NOMO-1 (cell line): ENCODE measurements around the gene VIPAS39.

ENCODE experiments used
- DNase-seq, 2 experiments: peaks; one replicate each; lab custom pipeline; 2025; ENCODE audit not compliant: unreplicated experiment in 2 of 2; lab: John Stamatoyannopoulos, UW

The VIPAS39 gene

DNA sequence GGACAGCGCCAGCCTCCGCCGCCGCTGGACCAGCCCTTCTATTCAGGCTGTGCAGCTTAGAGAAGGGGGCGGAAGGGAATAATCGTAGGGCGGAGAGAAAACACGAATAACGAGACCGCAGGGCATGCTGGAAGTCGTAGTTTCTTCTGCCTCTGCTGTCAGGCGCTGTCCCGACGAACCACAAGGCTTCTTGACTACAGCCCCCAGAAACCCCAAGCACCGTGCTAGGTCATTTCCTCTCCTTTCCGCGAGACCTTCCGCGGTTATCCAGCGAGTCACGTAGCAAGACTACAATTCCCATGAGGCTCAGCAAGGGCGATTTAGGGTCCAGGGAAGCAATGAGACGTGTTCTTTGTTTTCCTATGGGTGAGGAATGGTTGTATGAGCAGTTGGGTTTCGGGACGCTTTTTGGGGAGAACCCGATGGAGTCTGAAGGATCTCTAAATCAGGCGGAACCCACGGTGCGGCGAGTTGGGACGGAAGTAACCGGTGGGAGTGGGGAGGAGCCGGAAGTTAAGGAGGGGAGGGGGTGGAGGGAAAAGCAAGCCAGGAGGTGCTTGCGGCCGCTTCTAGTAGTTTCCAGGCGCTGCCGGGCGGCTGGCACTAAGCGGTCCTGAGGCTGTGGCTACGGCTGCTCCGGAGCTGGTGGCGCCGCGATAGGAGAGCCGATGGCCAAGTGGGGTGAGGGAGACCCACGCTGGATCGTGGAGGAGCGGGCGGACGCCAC is at the start of gene VIPAS39, which contains the start of gene AHSA1:
TSS of gene VIPAS39 (minus strand) at position 80 of the 727 bp plus-strand sequence. CDS start 3,499 bp downstream, outside the sequence.
TSS of gene AHSA1 (plus strand) at position 572 of the 727 bp plus-strand sequence. CDS start at position 669, 97 bp downstream.
- DNase-seq = peak; percentile 99 to 100

DNA sequence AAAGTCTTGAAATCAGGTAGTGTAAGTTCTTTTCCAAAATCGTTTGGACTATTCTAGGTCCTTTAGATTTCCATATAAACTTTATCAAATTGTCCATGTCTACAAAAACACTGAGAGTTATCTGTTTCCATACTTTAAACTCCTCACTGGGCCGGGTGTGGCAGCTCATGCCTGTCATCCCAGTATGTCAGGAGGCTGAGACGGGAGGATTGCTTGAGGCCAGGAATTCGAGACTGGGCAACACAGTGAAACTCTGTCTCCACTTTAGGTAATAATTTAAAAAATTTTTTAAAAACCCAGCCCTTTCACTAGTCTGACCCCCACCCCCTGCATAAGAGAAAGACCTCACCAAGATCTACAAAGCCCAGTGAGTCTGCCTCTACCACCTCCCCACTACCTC is 47.6 kb upstream of the VIPAS39 start:
- DNase-seq = no peak

GRCh38 chr14:77503138-77503537 is 45.7 kb upstream of the VIPAS39 start:
- DNase-seq = no peak

- DNase-seq = no peak
Measured at GRCh38 chr14:77502109-77502782, 44.8 kb upstream of the VIPAS39 start.

- DNase-seq = no peak
Measured at GRCh38 chr14:77498984-77499527, 41.7 kb upstream of the VIPAS39 start.

DNA sequence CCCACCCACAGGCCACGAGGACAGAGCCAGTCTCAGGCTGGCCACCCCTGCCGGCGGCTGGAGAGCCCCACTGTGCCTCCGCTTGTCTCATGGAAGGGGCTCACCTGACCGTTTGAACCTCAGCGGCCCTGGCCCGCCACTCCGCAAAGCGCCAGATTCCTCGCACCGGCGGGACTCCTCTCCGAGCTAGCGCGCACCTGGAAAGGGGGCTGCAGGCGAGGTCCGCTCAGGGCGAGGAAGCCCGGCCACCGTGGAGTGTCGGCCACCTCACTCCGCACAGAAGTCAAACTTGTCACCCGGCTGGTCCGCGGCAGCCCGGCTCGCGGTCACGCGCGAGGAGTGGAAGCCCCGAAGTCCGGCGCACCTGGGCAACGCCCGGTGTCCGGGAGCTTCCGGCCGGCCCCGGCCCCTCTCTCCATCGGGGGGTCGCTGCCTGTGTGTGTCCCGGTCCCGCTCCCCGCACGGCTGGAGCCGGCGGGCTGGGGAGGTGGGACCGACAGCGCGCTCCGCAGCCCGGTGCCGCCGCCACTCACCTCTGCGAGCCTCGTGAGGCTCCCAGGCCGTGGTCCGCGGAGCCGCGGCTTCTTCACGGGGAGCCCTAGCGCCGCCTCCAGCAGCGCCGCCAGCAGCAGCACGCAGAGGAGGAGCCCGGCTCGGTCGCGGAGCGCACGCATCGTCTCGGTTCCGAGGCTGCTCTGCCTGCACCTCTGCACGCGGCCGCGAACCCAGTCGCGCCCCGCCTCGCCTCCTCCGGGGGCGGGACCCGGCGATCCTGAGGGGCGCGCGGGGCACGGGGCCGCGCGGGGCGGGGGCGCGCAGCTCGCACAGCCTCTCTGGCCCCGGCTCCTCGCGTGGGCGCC is 40.9 kb upstream of the VIPAS39 start, which contains the start of gene ISM2:
TSS of gene ISM2 (minus strand) at position 697 of the 860 bp plus-strand sequence. CDS start at position 674, 23 bp downstream.
- DNase-seq = peak; percentile 18 to 19

DNA sequence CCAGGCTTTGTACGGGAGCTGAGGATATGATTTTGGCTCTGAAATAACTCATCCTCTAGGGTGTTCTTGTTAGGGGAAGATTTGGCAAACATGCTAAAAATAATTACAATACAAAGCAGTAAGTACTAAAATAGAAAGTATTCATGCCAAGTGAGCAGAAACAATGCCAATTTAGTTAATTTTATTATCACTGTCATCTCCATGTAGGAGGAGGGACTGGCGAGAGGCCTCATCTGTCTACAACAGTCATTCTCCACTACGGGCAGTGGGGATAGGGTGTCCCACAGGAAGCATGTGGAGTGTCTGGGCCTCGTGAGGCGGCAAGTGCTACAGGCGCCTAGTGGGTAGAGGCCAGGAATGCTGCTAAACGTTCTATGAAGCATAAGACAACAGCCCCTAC is 37.9 kb upstream of the VIPAS39 start:
- DNase-seq = no peak

GRCh38 chr14:77491056-77491455 is 33.7 kb upstream of the VIPAS39 start:
- DNase-seq = no peak

DNA sequence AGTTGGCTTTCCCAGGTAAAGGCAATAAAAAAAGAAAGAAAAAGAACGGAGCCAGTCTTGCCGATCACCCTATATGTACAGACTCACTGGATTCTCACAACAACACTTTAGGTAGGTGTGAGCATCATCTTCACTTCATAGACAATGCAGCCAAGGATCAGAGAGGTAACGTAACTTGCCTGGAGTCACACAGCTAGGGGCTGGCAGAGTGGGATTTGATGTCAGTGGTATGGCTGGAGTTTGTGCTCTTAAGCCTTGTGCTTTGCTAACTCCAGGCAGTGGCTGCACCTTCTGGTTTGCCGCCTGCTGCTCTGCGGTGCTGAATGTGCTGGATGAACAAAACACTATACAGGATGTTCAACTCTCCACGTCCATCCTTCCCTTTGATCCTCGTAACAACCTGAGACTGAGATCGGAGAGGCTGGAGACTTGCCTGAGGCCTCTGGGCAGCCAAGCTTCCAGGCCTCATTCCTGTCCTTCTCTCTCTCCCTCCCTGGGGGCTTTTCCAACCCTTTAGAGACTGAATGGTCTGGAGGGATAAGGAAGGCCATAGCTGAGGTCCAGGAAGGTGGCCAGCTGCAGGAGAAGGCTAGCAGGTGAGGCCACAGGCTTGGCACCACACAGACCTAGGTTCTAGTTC is 33.1 kb upstream of the VIPAS39 start:
- DNase-seq = no peak

DNA sequence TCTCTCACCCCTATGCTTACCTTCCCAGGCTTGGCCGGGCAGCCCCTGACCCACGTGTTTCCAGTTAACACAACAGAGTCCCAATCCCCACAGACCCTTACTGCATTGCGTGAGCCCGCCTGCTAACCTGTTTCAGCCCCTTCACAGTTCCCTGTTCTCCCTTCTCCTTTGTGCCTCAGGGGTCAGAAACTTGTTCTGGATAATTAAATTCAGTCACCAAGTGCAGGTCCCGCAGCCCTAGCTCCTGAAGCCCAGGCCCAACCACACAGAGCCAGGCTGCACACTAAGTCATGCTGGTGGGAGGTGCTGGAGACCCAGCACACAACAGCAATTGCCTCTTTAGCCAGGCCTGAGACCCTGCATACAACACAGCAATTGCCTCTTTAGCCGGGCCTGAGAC is 31.6 kb upstream of the VIPAS39 start:
- no peak for DNase-seq

DNA sequence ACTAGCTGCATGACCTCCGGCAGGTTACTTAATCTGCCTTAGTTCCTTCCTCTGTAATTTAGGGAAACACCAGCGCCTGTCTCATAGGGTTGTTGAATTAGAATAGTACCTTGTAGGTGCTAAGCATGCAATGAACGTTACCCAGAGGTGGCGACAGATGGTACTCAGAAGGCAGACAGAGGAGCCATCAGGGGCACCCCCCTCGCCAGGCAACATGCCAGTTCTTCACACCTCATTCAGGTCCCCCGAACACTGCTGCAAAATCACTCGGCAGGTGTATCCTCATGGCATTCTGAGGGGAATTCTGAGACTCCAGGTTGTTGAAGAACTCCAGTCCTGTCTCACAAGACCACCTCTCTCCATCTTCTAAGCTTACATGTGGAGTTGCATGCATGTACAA is 31.2 kb upstream of the VIPAS39 start:
- no peak for DNase-seq

- DNase-seq = no peak
Measured at GRCh38 chr14:77485901-77486678, 28.7 kb upstream of the VIPAS39 start.

DNA sequence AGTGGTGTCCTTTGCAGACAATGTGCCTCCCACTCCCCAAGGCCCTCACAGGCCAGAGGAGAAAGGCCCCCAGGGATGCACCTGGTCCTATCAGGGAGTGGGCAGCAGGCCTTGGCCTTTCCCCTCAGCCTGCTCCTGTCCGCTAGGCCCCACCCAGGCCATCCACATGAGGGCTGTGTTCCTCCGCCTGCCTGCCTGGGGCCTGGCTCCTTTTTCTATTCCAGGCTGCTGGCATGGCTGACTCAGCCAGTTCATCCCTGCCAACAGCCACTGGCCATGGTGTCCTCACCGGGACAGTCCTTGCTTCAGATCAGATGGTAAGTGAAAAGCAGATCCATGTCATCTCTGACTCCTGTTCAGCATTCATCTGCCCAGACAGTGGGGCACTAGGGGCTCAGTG is 27.9 kb upstream of the VIPAS39 start:
- DNase-seq = no peak

- DNase-seq = no peak
Measured at GRCh38 chr14:77482422-77482821, 25.0 kb upstream of the VIPAS39 start.

GRCh38 chr14:77478796-77479195 is 21.4 kb upstream of the VIPAS39 start:
- DNase-seq = peak; percentile 5 to 49

GRCh38 chr14:77478029-77478428 is 20.6 kb upstream of the VIPAS39 start:
- no peak for DNase-seq

DNA sequence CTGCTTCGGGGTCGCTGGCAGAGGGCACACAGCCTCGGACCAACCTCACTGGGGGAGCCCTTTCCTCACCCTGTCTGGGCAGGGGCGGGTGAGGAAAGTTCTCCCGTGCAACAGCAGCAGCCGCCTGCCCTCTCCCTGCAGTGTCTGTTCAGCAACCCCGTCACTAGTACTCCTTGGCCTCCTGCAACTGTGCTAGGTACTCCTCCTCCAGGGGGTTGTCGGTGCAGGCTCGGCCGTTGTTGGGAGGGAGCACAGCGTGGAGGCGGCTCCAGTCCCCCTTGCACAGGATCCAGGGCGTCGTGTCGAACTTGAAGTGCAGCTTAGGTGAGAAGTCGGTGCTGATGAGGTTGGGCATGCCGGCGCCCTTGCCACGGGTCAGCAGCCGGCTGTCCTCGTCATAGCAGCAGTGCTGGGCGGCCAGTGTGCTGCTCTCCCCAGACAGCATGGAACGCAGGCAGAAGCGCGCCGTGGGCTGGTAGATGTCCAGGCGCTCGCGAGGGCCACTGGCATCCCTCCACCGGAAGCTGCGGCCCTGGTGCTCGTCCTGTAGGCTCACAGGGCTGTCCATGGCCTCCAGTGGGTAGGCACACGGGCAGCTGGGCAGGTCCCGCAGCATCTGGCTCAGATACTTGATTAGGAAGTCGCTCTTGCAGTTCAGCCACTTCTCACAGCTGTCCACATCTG is 18.2 kb upstream of the VIPAS39 start:
- DNase-seq = no peak

DNA sequence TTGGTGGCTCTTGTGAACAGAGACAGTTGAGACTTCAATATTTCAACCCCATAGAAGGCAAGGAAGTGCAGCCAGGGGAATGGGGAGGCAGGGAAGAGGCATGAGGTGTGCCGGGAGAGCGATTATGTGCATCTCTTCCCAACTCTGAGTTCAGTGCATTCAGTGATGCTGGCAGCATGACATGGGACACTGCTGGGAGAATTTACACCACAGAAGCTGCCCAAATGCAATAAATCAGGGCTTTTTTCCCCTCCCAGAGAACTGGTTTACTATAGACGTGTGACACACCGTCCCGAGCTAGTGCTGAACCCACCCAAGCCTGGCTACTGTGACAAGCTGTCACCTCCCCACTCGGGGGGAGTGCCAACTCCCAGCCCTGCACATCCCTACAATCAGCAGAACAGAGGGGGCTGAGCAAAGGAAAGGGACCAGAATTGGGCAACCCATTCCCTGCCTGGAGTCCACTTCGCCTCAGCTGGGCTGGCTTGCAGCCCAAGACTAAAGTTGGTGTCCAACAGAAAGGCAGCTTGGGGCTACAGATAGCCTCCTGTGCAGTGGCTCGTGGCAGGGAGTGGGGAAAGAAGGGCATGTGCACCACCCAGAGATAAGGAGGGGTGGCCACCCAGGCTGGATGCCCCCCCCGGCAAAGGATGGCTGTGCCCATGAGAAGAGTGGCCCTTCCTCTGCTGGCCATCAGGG is 17.2 kb upstream of the VIPAS39 start:
- no peak for DNase-seq
